ENCODE measurements around the gene IP6K3.

DNA sequence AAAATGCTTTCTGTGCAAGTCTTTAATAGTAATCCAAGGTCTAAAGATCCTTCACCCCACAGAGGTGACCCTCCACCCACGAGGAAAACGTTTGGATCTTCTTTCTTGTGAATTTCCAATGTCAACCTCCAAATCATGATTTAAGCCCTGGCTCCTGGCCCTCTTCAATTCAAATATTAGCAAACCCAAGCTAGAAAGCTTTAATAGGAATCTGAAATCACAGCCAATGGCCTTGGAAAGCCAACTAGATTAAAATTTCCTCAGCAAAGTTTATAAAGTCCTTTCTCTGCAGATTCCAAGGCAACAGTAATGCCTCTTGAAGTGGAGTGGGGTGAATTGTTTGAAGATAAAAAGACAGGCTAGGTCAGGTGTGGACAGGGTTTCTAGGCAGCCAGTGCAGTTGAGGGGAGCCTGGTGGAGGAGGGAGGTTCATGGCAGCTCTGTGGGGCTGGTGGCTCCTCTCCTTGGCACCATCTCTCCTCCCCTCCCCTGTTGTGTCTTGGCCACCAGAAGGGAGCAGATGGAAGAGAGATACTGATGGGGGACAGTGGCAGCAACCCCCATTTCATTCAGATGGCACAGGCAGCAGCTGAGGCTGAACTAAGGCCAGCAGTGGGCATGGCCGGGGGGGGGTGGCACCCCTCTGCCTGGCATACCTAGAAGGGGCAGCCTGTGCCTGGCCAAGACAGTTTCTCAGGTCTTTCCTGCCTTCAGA, 23.2 kb downstream of the IP6K3 start:
- TF ChIP-seq CTCF (IDR thresholded peaks at IDR 0.05; ENCODE audit: low read depth, low read length) (no peak), EZH2phosphoT487 (IDR thresholded peaks at IDR 0.05; ENCODE audit: low read depth) (no peak)

Data from OCI-LY3 (cell line).